NCI-H2171 (cell line): ENCODE data around the gene SRRM3.
"Not testable (repeated sequence)": the region's sequence is repeated elsewhere in the genome, so short reads cannot be mapped to it uniquely, and the experiment has no call there.

Experiments
- DNase-seq: peaks from one replicate; lab custom pipeline; 2025; lab: John Stamatoyannopoulos, UW

SRRM3 gene

DNA sequence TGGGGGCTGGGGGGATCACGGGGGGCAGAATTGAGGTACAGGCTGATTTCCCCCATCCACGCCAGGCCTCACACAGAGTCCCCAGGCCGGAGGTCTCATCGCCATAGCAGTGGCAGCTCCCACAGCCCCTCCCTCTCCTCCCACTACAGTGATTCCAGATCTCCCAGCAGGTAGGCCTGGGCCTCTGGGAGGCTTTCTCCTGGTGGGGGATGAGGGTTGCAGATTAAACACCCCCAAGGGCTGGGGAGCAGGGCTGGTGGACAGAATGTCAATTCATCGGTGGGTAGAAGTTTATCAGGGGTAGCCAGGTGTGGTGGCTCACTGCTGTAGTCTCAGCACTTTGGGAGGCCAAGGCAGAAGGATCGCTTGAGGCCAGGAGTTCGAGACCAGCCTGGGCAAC lies 63.6 kb downstream of the SRRM3 start:
- no peak for DNase-seq

GRCh38 chr7:76267107-76267893 lies 65.6 kb downstream of the SRRM3 start:
- no peak for DNase-seq

DNA sequence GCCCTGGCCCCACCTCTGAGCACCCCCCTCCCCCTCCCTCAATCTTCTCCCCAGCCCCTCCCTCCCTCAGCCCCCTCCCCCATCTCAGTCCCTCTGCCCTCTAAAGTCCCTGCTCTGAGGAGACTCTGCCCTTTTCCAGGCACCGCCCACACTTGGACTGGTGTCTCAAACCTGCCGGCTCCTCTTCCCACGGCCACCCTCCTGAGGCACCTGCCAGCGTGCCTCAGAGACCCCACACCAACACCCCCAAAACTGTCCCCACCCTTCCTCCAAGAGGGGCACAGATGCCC lies 66.1 kb downstream of the SRRM3 start:
- DNase-seq: no peak

DNA sequence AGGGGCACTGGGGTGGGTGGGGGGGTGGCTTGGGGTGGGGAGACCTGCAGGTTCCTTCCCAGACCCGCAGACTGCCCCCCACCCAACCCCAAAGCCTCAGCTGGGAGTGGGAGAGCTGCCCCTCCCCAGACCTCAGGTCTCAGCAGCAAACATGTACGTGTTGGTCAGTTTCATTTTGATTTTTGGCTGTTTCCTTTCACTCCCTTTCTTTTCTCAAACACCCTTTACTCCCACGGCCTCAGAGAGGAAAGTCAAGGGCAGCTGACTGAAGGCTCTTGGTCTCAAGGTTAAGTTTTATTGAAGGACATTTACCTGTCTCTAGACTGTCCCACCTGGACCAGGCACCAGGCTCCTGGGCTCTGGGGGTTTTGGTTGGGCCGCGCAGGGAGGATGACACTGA lies 66.7 kb downstream of the SRRM3 start:
- no peak for DNase-seq

- DNase-seq: no peak
Measured at GRCh38 chr7:76269895-76270294, 68.2 kb downstream of the SRRM3 start.

DNA sequence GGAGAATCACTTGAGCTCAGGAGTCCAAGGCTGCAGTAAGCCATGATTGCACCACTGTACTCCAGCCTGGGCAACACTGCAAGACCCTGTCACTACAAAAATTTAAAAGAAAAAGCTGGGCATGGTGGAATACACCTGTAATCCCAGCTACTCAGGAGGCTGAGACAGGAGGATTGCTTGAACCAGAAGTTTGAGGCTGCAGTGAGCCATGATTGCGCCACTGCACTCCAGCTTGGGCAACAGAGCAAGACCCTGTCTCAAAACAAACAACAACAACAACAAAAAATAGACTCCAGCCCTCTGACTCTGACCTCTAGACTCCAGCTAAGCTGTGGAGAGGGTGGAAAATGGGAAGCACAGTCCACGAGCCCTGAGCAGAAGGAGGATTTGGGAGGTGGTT lies 69.7 kb downstream of the SRRM3 start:
- DNase-seq: not testable (repeated sequence)

DNA sequence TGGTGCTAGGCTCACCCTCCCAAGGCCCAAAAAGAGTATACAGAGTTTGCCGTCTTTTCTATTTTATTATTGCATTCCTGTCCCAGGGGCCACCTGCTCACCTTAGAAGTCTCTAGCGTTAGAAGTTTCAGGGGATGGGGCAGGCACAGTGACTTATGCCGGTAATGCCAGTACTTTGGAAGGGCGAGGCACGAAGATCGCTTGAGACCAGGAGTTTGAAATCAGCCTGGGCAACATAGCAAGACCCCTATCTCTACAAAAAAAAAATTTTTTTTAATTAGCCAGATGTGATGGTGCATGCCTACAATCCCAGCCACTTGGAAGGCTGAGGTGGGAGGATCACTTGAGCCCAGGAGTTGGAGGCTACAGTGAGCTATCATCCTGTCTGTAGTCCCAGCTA lies 70.4 kb downstream of the SRRM3 start:
- no peak for DNase-seq

- DNase-seq: no peak
Measured at GRCh38 chr7:76272851-76273497, 71.3 kb downstream of the SRRM3 start.

DNA sequence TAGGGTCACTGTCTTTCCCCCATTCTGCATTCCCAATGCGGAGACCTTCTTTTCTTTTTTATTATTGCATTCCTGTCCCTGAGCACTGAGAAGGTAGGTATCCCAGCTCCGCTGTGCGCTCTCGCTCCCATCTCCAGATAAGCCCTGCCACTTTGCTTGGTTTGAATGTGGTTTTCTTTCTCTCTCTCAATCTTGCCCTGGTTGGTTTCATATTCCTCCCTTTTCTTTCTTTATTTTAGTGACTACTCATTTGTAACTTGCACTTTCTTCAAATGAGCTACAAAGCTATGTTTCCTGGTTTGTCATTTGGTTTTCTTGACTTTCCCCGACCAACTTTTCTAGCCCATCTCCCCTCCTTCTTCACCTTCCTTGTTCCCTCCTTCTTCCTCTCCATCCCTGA lies 71.8 kb downstream of the SRRM3 start:
- DNase-seq: no peak

- DNase-seq: no peak
Measured at GRCh38 chr7:76278540-76278939, 76.8 kb downstream of the SRRM3 start.

DNA sequence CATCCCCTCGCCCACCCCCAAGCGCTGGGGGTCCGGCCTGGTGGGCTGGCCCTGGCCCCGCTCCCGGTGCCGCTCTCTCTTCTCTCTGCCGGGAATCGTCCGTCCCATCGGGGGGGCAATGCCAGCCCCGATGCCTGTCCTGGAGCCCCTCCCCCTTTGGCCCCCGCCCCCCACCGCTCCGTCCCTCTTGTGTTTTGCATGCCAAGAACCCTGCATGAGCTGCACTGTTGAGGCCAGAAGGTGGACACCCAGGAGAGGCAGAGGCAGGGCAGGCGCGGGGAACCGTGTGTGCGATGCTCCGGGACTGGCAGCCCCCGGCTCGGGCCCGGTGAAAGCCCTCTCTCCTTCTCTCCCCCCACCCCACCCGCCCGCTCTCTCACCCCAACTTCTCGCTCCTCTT lies 78.7 kb downstream of the SRRM3 start:
- no peak for DNase-seq

DNA sequence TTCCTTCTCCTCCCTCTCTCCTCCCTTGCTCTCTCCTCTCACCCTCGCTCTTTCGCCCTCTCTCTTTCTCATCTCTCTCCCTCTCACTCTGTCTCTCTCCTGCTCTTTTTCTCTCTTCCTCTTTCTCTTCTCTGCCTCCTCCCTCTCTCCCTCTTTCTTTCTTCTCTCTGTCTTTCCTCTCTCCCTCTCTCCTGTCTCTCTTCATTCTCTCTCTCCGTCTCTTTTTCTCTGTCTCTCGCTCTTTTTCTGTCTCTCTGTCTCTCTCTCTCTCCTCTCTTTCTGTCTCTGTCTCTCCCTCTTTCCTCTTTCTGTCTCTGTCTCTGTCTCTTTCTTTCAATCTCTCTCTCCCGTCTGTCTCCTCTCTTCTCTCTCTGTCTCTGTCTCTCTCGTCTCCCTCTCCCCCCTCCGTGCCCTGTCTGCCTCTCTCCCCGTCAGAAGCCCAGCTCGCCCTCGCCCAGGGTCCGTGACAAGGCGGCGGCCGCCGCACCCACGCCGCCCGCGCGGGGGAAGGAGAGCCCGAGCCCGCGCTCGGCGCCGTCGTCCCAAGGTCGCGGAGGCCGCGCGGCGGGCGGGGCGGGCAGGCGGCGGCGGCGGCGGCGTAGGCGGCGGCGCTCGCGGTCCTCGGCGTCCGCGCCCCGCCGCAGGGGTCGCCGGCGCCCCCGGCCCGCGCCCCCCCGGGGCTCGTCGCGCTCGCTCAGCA lies 79.5 kb downstream of the SRRM3 start:
- no peak for DNase-seq

GRCh38 chr7:76281706-76282343 lies 80.1 kb downstream of the SRRM3 start:
- DNase-seq: no peak

- no peak for DNase-seq
Measured at GRCh38 chr7:76282344-76283253, 80.9 kb downstream of the SRRM3 start.

DNA sequence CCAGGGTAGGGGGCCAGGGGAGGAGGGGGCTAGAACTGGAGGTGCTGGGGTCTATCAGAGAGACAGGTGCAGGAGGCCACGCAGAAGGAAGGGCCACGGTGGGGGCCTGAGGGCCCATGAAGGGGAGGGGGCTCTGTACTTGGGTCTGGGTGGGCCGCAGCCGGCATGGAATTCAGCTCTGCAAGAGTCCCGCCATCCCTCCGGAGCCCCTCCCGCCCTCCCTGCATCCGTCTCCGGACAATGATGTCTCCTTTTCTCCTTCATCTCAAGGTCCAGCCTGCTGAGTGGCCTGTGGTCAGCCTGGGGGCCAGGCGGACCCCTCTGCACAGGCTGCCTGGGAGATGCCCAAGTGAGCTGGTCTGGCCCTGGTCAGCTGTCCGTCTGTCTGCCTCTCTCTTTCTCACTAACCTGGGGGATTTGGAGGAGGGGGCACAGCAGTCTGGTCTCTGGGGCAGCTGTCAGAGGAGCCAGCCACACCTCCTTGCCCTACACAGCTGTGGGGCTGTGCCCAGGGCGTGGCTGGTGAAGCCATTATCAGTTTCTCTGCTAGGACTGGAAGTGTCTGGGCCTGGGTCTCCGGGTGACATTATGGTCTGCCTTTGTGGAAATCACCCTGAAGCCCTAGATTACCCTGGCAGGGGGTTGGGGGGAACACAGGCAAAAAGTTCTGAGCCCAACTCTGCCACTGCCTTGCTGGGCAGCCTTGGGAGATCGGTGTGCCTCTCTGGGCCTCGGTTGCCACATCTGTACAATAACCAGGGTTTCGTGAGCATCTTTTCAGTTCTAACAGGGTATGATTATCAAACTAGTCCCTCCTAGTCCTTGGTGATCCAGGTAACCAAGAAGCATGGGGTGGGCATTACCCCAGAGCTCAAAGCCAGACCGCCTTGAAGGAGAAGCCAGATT lies 81.8 kb downstream of the SRRM3 start:
- no peak for DNase-seq

DNA sequence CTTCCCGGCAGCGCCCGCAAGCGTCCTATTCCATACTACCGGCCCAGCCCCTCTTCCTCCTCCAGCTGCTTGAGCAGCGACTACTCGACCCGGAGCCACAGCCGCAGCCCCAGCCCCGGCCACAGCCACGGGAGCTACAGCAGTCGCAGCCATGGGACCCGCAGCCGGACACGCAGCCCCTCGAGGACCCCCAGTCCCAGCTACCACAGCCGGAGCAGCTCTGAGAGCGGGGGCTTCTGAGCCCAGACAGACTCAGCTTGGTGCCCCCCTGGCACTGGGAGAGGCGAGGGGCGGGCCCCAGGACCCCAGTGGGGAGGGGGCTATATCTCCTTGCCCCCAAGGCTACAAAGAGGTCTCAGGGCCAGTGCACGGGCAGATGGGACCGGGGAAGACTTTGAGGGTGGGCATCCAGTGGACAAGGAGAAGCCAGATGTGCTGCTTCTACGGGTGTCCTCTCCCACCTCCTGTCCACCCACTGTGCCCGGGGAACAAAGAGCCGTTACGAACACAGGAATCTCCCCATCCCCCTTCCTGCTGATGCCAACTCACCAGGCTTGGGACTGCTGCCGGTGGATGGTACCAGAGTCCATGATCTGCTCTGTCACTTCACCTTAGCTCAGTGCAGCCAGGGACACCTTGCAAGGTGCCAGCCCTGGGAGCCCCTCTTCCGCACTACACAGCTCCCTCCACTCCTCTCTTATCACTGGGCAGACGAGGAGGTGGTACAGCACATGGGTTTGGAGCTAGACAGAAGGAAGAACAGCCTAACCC lies 84.1 kb downstream of the SRRM3 start:
- DNase-seq: no peak

GRCh38 chr7:76286842-76287403 lies 85.2 kb downstream of the SRRM3 start:
- DNase-seq: no peak

- DNase-seq: not testable (repeated sequence)
Measured at GRCh38 chr7:76290847-76291350, 89.2 kb downstream of the SRRM3 start.
